G401 (cell line): ENCODE data around the gene UPP2. TPM values are rescaled to one million over a fixed set of nuclear protein-coding genes. Genes with fewer than 3 reads are reported as not detected.

ENCODE experiments used
- DNase-seq: peaks from one replicate; pipeline ENCODE4 v3.0.0-alpha.2; 2015; ENCODE audit warnings: low spot score
- in situ Hi-C: cut with HindIII; loops from 2 replicates; pipeline ENCODE4 v1.10.0; 2016; ENCODE audit warnings: low sequenced_read_pairs, mixed read lengths
- total RNA-seq: library from RNA; depleted of rRNA; stranded (reverse); fragments of >200 nt; shearing (Covaris generic); gene quantifications from 2 replicates; pipeline ENCODE4 v1.2.3, GENCODE V29; 2014; rRNA removed

The UPP2 gene
- total RNA-seq, 1 experiment from 2014 or later = not detected

DNA sequence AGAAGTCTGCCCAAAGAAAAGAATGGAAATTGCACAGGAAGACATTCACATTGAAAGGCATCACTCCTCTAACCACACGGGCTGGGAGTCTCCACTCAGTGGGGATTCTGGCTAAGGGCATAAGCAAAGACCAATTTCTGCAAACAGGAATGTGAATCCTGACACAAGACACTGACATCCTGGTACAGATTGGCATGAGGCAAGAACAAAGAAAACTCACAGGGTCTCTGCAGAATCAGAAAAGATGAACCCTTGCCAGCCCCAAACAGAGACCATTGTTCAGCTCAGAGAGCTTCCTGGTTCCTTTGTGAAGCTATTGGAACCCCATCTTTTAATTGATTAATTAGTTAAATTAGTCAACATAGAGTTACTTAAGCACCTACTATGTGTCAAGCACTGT lies 82.3 kb downstream of the UPP2 start:
- no peak for DNase-seq
- in situ Hi-C loops = no loop called here

DNA sequence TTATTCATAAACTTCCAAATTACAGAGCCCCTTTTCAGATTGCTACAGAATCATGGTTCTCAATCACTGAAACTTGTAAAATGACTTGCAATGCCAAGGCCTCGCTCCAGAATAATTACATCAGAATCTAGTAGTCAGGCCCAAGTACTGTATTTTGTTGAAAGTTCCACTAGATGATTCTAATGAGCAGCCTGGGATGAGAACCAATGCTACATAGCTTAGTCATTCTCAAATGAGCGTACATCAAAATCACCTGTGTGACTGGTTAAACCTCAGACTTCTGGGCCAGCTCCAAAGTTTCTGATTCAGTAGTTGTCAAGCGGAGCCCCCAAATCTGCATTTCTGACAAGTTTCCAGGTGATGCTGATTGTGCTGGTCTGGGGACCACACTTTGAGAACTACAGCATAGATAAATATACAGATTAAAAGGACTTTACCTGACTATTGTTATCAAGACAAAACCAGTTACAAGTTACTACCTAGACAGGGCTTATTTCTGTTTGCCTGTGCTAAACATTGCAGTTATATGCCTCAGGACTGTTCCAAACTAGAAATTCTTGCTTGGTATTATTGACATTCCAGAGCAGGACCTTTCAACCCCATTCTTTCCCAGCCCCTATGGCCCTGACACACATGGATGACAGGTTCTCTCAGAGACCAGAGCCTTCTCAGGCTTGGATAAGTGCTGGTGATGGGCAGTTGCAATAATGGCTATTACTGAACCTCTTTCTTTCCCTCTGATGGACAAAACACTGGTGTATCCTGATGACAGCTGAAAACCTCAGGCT lies 83.1 kb downstream of the UPP2 start:
- in situ Hi-C loops = no loop called here
- no peak for DNase-seq

Other genes starting within 250 kb of the UPP2 start
- 1.6 and 1.9 TPM in 2 replicates for gene ACVR1, start 225.5 kb upstream of the UPP2 start, total RNA-seq